GM15510 (cell line): ENCODE data around the gene PRSS36.
A peak's percentile ranks its signal among the peaks of the same experiment; 100 is the strongest.

Source experiments
- POLR2A ChIP-seq: IDR thresholded peaks from 3 replicates; pipeline ENCODE4 v1.6.1; 2011; ENCODE audit warnings: borderline replicate concordance; ENCODE audit not compliant: insufficient read length; ENCODE audit errors: extremely low read depth

Gene PRSS36

DNA sequence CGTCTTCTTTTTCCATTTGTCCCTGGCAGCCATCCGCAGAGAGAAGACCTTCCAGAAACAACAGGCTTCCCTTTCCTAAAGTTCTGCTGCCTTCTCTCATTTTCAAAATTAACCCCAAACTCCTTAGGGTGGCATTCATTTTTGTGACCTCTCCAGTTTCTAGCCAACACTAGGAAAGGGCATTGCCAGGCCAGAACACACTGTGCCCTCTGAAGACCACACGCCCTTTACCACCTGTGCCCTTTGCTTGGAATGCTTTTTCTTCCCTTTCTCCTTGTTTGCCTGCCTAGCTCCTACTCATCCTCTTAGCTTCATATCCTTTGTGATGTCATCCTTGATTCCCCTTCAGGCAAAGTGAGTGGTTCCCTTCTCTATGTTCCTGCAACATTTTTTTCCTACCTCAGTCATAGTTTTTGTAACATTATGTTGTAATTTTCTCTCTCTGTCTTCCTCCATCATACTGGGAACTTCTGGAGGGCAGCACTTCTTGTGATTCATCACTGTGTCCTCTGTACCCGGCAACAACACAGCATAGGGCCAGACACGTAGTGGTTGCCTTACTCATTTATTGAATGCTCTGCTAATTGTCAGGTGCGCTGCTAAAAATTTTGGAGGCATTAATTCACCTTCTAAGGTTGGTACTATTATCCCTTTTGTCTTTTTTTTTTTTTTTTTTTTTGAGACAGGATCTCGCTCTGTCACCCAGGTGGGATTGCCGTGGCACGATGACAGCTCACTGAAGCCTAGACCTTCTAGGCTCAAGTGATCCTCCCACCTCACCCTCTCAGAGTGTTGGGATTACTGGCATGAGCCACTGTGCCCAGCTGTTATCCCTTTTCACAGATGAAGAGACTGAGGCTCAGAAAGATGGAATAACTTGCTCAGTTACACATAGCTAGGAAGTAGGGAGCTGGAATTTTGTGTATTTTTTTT is 31.4 kb downstream of the PRSS36 start:
- TF ChIP-seq POLR2A = no peak

DNA sequence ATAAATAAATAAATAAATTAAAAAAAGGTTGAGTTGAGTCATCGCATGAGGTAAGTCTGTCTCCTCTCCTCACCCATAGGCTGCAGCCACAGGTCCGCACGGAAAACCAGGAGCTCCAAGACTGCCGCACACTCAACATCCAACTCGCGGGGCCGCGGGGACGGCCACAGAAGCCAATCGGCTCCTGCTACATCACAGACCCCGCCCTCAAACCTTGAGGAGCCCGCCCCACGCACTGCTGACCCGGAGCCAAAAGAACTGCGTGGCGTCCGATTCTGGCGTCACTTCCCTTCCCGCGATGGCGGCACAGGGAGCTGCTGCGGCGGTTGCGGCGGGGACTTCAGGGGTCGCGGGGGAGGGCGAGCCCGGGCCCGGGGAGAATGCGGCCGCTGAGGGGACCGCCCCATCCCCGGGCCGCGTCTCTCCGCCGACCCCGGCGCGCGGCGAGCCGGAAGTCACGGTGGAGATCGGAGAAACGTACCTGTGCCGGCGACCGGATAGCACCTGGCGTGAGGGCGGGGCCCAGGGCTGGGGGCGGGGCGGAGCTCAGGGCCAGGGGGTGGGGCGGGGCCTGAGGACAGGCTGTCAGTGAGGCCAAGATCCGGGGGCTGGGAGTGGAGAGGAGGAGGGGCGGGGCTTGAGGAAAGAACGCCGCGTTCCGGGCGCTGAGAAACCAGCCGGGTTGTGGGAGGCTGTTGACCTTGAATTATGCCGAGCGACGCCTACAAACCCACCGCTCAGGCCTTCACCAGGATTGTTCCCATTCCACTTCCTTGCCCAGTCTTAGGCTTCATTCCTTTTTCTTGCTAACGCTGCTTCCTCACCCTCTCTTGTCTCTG is 32.3 kb downstream of the PRSS36 start, which contains the start of gene KAT8:
KAT8 (plus strand) TSS at position 281 of the 839 bp plus-strand sequence; CDS start at position 299, 18 bp downstream.
- TF ChIP-seq POLR2A = peak; percentile 88

DNA sequence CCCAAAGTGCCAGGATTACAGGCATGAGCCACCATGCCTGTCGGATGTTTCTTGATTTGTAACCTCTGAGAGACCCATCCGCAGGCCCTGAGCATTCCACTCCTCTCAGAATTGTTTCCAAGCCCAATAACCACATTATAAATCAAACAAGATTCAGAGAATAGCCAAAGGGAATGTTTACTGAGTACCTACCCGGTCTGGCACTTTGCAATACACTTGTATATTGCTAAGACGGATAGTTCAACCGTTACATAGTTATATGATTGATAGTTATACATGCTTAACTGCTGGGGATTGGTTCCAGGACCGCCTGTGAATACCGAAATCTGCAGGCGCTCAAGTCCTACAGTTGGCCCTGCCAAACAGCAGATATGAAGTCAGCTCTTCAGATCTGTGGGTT is 35.4 kb downstream of the PRSS36 start:
- no peak for TF ChIP-seq POLR2A

DNA sequence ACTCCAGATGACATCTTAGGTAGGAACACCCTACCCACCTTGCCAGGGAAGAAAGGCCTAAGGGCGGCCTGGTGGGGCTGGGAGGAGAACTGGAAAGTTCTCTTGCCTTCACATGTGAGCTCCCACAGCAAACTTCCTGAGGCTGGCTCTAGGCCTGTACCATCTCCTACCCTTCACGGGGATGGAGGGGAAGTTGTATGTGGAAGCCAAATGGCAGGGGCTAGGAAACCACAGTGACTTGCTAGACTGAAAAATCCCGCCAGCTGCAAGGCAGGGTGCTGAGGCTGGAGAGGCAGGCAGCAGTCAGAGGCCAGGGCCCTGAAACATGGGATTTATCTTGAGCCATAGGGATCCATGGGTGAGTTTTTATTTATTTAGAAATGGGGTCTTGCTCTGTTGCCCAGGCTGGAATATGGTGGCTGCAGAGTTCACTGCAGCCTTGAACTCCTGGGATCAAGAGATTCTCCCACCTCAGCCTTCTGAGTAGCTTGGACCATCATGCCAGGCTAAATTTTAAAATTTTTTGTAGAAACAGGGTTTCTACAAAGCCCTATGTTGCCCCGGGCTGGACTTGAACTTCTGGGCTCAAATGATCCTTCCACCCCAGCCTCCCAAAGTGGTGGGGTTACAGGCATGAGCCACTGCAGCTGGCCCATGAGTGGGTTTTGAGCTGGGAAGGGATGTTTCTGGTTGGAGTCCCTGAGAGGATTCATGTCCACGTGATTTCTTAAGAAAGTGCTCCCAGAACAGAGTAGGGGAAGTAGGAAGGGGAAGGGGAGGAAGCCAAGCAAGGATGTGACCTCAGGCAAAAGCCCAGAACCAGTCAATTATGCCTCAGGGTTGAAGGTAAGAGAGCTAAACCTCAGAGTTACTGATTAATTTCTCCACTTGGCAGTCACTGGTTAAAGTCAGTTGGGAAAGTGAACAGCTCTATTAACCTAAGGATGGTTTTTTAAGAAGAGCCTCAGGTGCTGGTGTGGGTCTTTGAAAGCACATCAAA is 36.4 kb downstream of the PRSS36 start:
- TF ChIP-seq POLR2A = no peak

DNA sequence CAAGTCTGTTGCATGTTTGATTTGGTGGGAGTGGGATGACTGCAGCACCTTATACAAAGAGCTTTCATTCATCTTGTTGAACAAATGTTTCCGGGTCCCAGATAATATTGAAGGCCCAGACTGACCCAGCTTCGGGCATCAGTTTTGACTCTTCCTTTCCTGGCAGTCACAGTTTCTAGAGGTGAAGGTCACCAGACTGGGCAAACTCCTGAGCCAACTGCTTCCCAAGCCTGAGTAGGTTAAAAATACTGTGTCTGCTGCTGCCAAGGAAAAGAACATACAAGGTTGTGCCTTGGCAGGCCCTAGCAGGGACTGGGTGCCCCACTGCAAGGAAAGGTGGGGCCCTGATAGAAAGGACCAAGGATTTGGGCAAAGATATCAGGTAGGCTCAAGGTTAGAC is 37.2 kb downstream of the PRSS36 start:
- TF ChIP-seq POLR2A = no peak

DNA sequence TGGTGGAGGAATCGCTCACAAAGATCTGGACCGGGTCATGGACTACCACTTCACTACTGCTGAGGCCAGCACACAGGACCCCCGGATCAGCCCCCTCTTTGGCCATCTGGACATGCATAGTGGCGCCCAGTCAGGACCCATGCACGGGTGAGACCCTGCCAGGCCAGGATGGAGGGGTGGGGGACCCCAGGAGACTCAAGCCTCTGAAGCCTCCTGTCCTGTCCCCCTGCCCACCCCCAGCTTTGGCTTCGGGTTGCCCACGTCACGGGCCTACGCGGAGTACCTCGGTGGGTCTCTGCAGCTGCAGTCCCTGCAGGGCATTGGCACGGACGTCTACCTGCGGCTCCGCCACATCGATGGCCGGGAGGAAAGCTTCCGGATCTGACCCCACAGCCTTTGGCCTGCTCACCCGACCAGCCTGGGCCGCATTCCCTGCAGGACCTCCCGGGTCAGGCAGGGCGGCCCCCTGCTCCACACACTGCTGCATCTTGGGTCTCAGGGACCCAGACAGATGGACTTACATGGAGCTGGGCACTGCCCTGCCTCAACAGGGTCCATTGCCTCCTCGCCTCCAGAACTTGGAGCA is 37.9 kb downstream of the PRSS36 start:
- TF ChIP-seq POLR2A = no peak

DNA sequence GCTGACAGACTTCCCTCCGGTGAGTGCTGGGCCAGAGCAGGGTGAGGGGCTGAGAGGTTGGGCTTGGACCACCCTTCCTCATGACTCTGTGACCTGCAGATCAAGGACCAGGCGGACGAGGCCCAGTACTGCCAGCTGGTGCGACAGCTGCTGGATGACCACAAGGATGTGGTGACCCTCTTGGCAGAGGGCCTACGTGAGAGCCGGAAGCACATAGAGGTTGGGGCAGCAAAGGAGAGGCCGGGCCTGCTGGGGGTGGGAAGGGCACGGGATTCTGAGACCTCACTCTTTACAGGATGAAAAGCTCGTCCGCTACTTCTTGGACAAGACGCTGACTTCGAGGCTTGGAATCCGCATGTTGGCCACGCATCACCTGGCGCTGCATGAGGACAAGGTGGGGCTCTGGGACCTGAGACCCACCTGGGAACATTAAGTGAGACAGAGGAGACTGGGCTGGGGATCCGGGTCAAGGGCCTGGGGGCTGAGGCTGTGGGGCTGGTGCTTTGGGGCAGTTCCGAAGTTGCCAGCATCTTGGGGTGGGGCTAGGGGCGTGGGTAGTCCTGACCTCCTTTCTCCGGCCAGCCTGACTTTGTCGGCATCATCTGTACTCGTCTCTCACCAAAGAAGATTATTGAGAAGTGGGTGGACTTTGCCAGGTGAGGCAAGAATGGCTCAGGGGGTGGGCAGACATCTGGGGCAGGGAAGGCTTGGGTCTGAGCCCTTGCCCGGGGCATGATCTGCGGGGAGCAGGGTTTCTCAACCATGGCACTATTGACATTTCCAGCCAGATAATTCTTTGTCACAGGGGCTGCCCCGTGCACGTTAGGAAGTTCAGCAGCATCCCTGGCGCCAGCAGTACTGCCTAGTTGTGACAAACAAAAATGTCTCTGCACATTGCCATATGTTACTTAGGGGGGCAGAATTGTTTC is 39.5 kb downstream of the PRSS36 start:
- TF ChIP-seq POLR2A = no peak

DNA sequence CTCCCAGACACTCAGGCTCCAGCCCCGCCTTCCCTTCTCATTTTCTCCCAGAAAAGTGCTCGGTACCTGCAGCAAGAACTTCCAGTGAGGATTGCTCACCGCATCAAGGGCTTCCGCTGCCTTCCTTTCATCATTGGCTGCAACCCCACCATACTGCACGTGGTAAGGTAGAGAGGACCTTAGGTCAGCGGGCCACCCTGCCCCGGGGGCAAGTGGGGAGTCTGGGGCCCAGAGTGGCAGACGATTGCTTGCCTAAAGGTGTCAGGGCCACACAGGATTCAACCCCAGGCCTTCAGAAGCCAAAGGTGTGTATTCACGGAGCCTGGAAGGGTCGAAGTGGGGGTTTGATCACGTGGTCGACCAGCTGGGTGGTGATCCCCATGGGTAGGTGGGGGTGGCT is 40.2 kb downstream of the PRSS36 start:
- TF ChIP-seq POLR2A = no peak

DNA sequence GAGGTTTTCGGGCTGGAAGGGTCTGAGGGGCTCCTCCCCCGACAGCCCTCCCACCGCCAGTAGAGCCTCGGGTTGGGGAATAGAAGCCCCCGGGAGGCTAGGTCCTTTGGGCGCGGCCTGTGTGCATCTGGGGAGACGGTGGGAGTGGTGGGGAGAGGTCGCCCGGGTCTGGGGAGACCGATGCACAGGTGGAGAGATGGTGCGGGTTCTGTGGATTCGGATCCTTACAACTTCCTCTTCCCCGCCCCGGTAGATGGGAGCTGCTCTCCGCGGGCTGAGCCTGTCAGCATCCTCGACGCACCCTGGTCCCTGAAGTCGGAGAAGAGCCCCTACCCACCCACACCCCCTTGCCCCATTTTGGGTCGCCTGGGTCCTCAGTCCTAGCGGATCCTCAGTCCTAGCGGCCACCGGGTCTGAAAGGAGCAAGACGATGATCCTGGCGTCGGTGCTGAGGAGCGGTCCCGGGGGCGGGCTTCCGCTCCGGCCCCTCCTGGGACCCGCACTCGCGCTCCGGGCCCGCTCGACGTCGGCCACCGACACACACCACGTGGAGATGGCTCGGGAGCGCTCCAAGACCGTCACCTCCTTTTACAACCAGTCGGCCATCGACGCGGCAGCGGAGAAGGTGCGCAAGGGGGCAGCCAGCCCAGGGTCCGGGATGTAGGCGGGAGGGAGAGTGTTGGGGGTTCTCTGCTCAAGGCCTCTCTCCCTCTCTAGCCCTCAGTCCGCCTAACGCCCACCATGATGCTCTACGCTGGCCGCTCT is 40.9 kb downstream of the PRSS36 start:
- TF ChIP-seq POLR2A = no peak

DNA sequence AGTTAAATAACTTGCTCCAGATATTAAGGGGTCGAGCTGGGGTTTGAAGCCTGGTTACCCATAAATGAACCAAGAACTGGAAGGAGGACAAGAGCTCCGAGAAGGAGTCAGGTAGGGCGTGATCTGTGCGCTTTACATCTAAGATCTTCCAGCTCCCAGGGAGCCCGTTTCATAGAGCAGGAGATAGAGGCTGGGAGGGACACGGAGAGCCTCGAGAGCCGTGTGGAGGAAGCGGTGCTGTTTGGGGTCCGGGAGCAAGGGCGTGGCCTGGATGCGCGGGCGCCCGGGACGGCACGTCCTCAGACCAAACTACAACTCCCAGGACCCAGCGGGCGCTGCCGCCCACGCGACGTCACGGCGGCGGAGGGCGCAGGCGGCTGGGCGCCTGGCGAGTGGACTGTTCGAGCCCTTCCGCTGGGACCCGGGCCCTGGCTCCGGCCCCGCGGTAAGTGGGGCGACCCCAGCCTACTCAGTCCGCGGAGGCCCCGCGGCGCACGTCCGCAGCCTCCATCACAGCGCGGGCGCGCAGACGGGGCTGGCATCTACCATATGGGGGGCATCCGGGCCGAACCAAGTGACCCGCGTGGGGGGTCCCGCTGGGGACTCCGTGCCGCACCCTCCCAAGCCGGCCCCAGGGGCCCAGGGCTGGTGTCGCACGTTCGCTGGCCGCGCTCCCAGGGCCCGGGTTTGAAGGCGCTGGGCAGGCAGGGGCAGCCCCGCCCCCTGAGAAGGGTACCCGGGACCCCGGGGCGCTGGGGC is 41.7 kb downstream of the PRSS36 start, which contains the start of gene BCKDK:
BCKDK (plus strand) TSS at position 352 of the 759 bp plus-strand sequence. CDS start 838 bp downstream, outside the sequence.
- TF ChIP-seq POLR2A = peak; percentile 87

DNA sequence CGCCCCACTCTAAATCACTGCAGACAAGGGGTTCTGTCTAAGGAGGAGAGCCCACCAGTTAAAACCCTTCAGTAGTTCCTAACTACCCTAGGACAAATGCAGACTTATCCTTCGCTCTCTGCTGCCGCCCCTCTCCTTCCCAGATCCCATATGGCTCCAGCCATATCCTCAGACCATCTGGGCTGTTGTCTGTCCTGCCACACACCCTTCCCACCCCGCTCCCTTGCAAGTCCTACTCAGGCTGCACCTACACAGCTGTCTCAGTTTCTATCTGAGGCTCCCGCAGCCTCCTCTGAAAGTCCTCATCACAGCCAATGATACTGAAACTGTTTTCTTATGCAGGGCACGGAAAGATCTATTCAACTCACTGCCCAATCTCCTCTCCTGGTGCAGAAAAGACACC is 42.4 kb downstream of the PRSS36 start:
- TF ChIP-seq POLR2A = no peak
